Activated gamma-delta T cell (primary cell): ENCODE results near the gene CDK8.

Experiments used
- DNase-seq: peaks from one replicate; lab custom pipeline; 2025; lab: John Stamatoyannopoulos, UW

Gene CDK8

GRCh38 chr13:26445092-26445491 is 191.2 kb downstream of the CDK8 start:
- no peak for DNase-seq

- no peak for DNase-seq
Observed at GRCh38 chr13:26446751-26447150, 192.8 kb downstream of the CDK8 start.

- no peak for DNase-seq
Observed at GRCh38 chr13:26448032-26448431, 194.1 kb downstream of the CDK8 start.

- DNase-seq, result no peak
Observed at GRCh38 chr13:26449063-26449848, 195.3 kb downstream of the CDK8 start.
